ENCODE measurements around the gene LCAT.

GRCh38 chr16:67932462-67932840, 11.5 kb downstream of the LCAT start:
- no peak for TF ChIP-seq EP300 (IDR thresholded peaks at IDR 0.05)
- TF ChIP-seq, protein P1, sequence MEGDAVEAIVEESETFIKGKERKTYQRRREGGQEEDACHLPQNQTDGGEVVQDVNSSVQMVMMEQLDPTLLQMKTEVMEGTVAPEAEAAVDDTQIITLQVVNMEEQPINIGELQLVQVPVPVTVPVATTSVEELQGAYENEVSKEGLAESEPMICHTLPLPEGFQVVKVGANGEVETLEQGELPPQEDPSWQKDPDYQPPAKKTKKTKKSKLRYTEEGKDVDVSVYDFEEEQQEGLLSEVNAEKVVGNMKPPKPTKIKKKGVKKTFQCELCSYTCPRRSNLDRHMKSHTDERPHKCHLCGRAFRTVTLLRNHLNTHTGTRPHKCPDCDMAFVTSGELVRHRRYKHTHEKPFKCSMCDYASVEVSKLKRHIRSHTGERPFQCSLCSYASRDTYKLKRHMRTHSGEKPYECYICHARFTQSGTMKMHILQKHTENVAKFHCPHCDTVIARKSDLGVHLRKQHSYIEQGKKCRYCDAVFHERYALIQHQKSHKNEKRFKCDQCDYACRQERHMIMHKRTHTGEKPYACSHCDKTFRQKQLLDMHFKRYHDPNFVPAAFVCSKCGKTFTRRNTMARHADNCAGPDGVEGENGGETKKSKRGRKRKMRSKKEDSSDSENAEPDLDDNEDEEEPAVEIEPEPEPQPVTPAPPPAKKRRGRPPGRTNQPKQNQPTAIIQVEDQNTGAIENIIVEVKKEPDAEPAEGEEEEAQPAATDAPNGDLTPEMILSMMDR (IDR thresholded peaks at IDR 0.05): no peak

Data from esophagus muscularis mucosa (tissue), 3 donors.